ENCODE data around the gene ZNF71. TPM values are rescaled to one million over a fixed set of nuclear protein-coding genes. Genes with fewer than 3 reads are reported as not detected.
A peak's percentile ranks its signal among the peaks of the same experiment; 100 is the strongest.
"Not testable (repeated sequence)": the region's sequence is repeated elsewhere in the genome, so short reads cannot be mapped to it uniquely, and the experiment has no call there.

The ZNF71 gene
- total and polyA plus RNA-seq, 7 donors = 3.6 to 11.7 (median 4.7) TPM

- H3K27me3 ChIP-seq (ENCODE audit: insufficient read depth in 3 of 3, low read length in 2 of 3) = no peaks in the 10 kb centered on the region
- no peaks in the 10 kb centered on the region for H3K9me3 ChIP-seq
- H3K27ac ChIP-seq = no peak overlapping the region
- no peak for TF ChIP-seq CTCF (IDR thresholded peaks at IDR 0.05)
- no peak for ATAC-seq
- no peaks in the 10 kb centered on the region for H3K36me3 ChIP-seq (ENCODE audit: insufficient read depth in 1 of 2, low read depth in 1 of 2)
- H3K4me3 ChIP-seq = peak overlapping the region; percentile 82
- intact Hi-C loops (cut with DNase I) = no loop called here
- H3K4me1 ChIP-seq = no peaks in the 10 kb centered on the region
- 69 to 79% (median 71%) methylated on average over 17 of the region's 17 CpGs for WGBS, 3 donors
- no peak for DNase-seq
Observed at GRCh38 chr19:56670401-56670960, 75.4 kb downstream of the ZNF71 start.

GRCh38 chr19:56670961-56671612 lies 76.0 kb downstream of the ZNF71 start:
- H3K4me1 ChIP-seq = no peaks in the 10 kb centered on the region
- DNase-seq (no peak), ATAC-seq (peak in 3 of 4 donors; percentile 5 to 40 (median 19))
- H3K36me3 ChIP-seq (ENCODE audit: insufficient read depth in 1 of 2, low read depth in 1 of 2) = no peaks in the 10 kb centered on the region
- intact Hi-C loops (cut with DNase I) = no loop called here
- H3K9me3 ChIP-seq = no peaks in the 10 kb centered on the region
- H3K27me3 ChIP-seq (ENCODE audit: insufficient read depth in 3 of 3, low read length in 2 of 3) = no peaks in the 10 kb centered on the region
- no peak overlapping the region for H3K27ac ChIP-seq
- WGBS, 3 donors = 23 to 26% (median 23%) methylated on average over 34 to 35 of the region's 35 CpGs
- peak overlapping the region; percentile 82 for H3K4me3 ChIP-seq
- no peak for TF ChIP-seq CTCF (IDR thresholded peaks at IDR 0.05)

GRCh38 chr19:56671613-56671994 lies 76.5 kb downstream of the ZNF71 start, which contains the start of gene ZNF835:
Gene ZNF835, minus strand, starts transcription at chr19:56671757. Its CDS starts 6,559 bp downstream, at chr19:56665198.
- ATAC-seq = peak; percentile 97 to 99 (median 98)
- 1% methylated on average over 31 to 32 of the region's 32 CpGs for WGBS, 3 donors
- intact Hi-C loops (cut with DNase I) = no loop called here

GRCh38 chr19:56672610-56673009 lies 77.5 kb downstream of the ZNF71 start:
- WGBS, 3 donors = 74 to 83% (median 80%) methylated on average over 2 of the region's 2 CpGs
- H3K27ac ChIP-seq; H3K4me3 ChIP-seq; DNase-seq; H3K4me1 ChIP-seq; H3K27me3 ChIP-seq (ENCODE audit: insufficient read depth in 3 of 3, low read length in 2 of 3); H3K36me3 ChIP-seq (ENCODE audit: insufficient read depth in 1 of 2, low read depth in 1 of 2); ATAC-seq; H3K9me3 ChIP-seq; intact Hi-C loops (cut with DNase I): not testable (repeated sequence)

More at GRCh38 chr19:56671613-56671994, 76.5 kb downstream of the ZNF71 start, which contains the start of gene ZNF835:
- DNase-seq = peak; percentile 95 to 96
- H3K27me3 ChIP-seq (ENCODE audit: insufficient read depth in 3 of 3, low read length in 2 of 3) = no peaks in the 10 kb centered on the region
- H3K9me3 ChIP-seq = no peaks in the 10 kb centered on the region
- TF ChIP-seq CTCF (IDR thresholded peaks at IDR 0.05) = peak; percentile 19
- no peaks in the 10 kb centered on the region for H3K36me3 ChIP-seq (ENCODE audit: insufficient read depth in 1 of 2, low read depth in 1 of 2)
- H3K27ac ChIP-seq = no peak within 1 kb of the TSS
- peak within 1 kb of the TSS; percentile 82 for H3K4me3 ChIP-seq
- no peaks in the 10 kb centered on the region for H3K4me1 ChIP-seq

Other genes starting within 250 kb of the ZNF71 start
- 1 to 10 TPM; 1.1 to 2.6 (median 1.3) TPM for gene ZNF582, start 201.8 kb upstream of the ZNF71 start, total RNA-seq
- 1 to 10 TPM; 1.1 to 2.4 (median 1.9) TPM for gene ZNF582, start 201.8 kb upstream of the ZNF71 start, polyA plus RNA-seq
- 1 to 10 TPM; 2.5 to 5.3 (median 3.1) TPM for gene ZNF583, start 191.0 kb upstream of the ZNF71 start, total RNA-seq
- gene ZNF583, start 191.0 kb upstream of the ZNF71 start, polyA plus RNA-seq = 1 to 10 TPM; 2.3 to 8.7 (median 2.6) TPM
- 1 to 10 TPM in 3 of 4 donors, under 1 TPM in 1; 0.90 to 5.1 (median 2.4) TPM for gene ZNF667, start 118.0 kb upstream of the ZNF71 start, total RNA-seq
- 1 to 10 TPM; 1.3 to 2.4 (median 1.7) TPM for gene ZNF667, start 118.0 kb upstream of the ZNF71 start, polyA plus RNA-seq
- gene ZNF471, start 87.4 kb upstream of the ZNF71 start, total RNA-seq = 1 to 10 TPM; 5.3 to 7.3 (median 5.4) TPM
- gene ZNF471, start 87.4 kb upstream of the ZNF71 start, polyA plus RNA-seq = 1 to 10 TPM; 1.1 to 4.0 (median 1.5) TPM
- 1 to 10 TPM; 2.0 to 5.0 (median 3.2) TPM for gene ZFP28, start 56.4 kb upstream of the ZNF71 start, total RNA-seq
- gene ZFP28, start 56.4 kb upstream of the ZNF71 start, polyA plus RNA-seq = 1 to 10 TPM; 1.7 to 7.0 (median 2.9) TPM
- gene ZNF470, start 27.8 kb upstream of the ZNF71 start, total RNA-seq = 1 to 10 TPM in 3 of 4 donors, under 1 TPM in 1; 0.87 to 2.6 (median 1.6) TPM
- gene ZNF470, start 27.8 kb upstream of the ZNF71 start, polyA plus RNA-seq = 1 to 10 TPM in 2 of 3 donors, under 1 TPM in 1; 0.44 to 3.4 (median 2.1) TPM
- gene SMIM17, start 47.9 kb downstream of the ZNF71 start, total RNA-seq = not detected
- under 1 TPM in 2 of 3 donors, not detected in 1; 0.10 to 0.21 TPM for gene SMIM17, start 47.9 kb downstream of the ZNF71 start, polyA plus RNA-seq
- 1 to 10 TPM in 3 of 4 donors, under 1 TPM in 1; 0.74 to 5.4 (median 1.1) TPM for gene ZNF835, start 76.5 kb downstream of the ZNF71 start, total RNA-seq
- gene ZNF835, start 76.5 kb downstream of the ZNF71 start, polyA plus RNA-seq = 1 to 10 TPM in 1 of 3 donors, under 1 TPM in 2; 0.78 to 1.9 (median 0.80) TPM
- gene PEG3, start 245.4 kb downstream of the ZNF71 start, total RNA-seq = 1 to 10 TPM in 3 of 4 donors, under 1 TPM in 1; 0.88 to 2.7 (median 2.2) TPM
- under 1 TPM; 0.08 to 0.97 (median 0.81) TPM for gene PEG3, start 245.4 kb downstream of the ZNF71 start, polyA plus RNA-seq
- gene ZIM2, start 245.4 kb downstream of the ZNF71 start, total RNA-seq = not detected
- under 1 TPM in 1 of 3 donors, not detected in 2; 0.03 TPM for gene ZIM2, start 245.4 kb downstream of the ZNF71 start, polyA plus RNA-seq

All from psoas muscle (tissue), 8 donors.